ENCODE results near the gene EFS.
A peak's percentile ranks its signal among the peaks of the same experiment; 100 is the strongest.

Gene EFS

DNA sequence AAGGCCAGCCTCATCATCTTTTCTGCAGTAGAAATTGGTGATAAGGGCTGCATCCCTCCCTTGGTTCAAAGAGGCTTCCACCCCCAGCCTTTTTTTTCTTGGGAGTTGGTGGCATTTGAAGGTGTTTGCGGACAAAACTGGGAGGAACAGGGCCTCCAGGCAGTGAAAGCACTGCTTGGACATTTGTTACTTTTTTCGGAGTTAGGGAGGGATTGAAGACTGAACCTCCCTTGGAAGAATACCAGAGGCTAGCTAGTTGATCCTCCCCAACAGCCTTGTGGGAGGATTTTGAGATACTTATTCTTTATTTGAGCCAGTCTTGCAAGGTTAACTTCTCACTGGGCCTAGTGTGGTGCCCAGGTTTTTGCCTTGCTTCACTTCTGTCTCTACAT, 40.5 kb downstream of the EFS start:
- no peak for DNase-seq

- no peak for DNase-seq
Measured at GRCh38 chr14:23323838-23324454, 41.0 kb downstream of the EFS start.

- DNase-seq: no peak
Measured at GRCh38 chr14:23322568-23323517, 42.1 kb downstream of the EFS start.

DNA sequence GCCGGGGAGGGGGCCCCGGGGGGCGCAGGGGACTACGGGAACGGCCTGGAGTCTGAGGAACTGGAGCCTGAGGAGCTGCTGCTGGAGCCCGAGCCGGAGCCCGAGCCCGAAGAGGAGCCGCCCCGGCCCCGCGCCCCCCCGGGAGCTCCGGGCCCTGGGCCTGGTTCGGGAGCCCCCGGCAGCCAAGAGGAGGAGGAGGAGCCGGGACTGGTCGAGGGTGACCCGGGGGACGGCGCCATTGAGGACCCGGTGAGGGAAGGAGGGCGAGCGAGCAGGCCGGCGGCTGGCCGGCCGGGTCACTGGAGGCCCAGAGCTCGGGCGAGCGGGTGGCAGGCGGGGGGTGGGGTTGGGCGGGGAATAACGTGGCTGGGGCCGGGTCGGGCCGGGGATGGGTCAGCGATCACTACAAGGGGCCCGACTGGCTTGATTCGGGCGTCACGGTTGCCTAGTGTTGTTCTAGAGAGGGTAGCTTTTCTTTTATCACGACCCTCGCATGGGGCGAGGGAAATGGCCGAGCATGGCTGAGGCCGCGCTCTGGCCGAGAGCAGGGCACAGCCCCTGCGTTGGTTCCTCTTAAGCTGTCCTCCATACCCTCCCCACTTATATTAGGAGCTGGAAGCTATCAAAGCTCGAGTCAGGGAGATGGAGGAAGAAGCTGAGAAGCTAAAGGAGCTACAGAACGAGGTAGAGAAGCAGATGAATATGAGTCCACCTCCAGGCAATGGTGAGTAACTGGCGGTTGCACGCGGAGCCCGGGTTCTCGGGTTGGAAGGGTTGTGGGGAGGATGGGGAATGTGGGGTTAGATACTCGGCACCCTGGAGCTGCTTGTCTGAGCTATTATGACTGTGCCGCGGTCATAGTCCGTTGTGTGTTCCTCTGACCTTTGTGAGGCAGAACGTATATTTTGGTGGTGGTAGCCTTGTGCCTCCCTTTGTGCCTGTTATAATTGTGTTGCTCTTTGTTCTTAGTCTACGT, 43.1 kb downstream of the EFS start:
- no peak for DNase-seq

DNA sequence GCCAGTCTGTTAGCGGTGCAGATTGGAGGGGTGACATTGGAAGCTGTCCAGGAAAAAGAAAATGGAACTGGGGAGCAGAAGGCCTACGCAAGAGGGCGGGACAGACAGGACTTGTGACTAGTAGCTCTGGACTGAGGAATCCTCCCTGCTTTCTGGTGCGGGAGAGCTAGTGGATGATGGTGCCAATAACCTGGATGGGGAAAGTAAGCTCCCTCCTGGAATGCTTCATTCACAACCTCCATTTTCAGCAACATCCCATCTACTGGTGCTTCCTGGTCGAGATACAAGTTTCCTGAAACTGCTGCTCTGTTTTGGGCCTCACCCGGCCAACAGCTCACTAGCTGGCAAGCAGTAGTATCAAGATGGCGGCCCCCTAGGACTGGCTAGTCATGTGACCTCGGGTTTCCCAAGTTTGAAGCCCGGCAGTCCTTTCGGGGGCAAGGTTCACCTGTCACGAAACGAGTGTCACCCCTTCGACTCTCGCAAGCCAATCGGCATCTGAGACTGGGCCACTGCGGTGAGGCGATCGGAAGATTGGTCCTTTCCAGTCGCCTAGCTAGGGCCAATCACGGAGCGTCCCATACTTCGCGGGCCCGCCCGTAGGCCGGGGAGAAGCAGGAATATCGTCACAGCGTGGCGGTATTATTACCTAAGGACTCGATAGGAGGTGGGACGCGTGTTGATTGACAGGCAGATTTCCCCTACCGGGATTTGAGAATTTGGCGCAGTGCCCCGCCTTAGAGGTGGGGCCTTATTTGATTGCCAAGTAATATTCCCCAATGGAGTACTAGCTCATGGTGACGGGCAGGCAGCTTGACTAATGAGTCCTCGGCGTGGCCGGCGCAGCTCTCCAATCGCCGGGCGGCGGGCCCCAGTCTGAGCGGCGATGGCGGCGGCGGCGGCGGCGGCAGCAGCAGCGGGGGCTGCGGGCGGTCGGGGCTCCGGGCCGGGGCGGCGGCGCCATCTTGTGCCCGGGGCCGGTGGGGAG, 44.1 kb downstream of the EFS start, which contains the start of gene PABPN1:
TSS of gene PABPN1 (plus strand) at position 874 of the 988 bp plus-strand sequence. CDS start at position 887, 13 bp downstream.
- DNase-seq: peak; percentile 99

GRCh38 chr14:23319746-23320583, 45.0 kb downstream of the EFS start:
- DNase-seq: no peak

DNA sequence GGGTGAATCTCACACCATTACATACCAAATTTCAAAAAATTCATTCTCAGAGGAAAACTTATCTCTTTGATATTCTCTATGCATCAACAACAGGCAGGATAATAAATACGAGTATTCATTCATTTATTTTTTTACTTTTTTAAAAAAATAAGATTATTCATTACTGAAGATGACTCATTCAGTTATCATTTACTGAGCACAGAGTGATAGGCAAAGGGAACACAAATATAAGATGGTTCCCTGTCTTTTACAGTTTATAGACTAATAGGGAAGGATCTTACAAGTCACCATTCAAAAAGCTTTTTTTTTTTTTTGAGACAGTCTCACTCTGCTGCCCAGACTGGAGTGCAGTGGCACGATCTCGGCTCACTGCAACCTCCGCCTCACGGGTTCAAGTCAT, 48.7 kb downstream of the EFS start:
- no peak for DNase-seq

GRCh38 chr14:23310546-23310945, 54.4 kb downstream of the EFS start:
- no peak for DNase-seq

GRCh38 chr14:23308721-23309445, 56.1 kb downstream of the EFS start:
- DNase-seq: no peak

DNA sequence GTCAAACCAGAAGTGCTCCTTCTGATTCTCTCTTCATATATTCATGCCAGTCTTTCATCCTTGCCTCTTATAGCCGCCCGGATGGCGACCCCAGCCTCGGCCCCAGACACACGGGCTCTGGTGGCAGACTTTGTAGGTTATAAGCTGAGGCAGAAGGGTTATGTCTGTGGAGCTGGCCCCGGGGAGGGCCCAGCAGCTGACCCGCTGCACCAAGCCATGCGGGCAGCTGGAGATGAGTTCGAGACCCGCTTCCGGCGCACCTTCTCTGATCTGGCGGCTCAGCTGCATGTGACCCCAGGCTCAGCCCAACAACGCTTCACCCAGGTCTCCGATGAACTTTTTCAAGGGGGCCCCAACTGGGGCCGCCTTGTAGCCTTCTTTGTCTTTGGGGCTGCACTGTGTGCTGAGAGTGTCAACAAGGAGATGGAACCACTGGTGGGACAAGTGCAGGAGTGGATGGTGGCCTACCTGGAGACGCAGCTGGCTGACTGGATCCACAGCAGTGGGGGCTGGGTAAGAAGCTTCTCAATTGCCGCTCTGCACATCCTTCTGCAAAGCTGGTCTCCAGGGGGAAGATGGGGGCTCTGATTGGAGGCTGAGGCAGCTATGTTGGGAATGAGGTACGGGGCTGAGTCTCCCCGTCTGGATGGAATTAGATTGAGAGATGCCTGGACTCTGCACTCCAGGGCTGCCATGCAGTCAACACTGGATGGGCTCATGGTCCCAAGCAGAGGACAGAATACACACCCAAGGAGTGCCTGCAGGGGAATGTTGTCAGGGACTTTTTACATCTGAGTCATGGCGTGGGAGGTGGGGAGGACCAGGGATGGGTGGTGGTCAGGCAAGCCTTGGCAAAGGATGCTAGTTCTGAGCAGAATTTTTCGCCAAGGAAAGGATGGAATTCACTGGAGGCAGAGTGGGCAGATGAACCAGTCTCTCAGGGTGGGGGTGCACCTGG, 57.0 kb downstream of the EFS start:
- no peak for DNase-seq

DNA sequence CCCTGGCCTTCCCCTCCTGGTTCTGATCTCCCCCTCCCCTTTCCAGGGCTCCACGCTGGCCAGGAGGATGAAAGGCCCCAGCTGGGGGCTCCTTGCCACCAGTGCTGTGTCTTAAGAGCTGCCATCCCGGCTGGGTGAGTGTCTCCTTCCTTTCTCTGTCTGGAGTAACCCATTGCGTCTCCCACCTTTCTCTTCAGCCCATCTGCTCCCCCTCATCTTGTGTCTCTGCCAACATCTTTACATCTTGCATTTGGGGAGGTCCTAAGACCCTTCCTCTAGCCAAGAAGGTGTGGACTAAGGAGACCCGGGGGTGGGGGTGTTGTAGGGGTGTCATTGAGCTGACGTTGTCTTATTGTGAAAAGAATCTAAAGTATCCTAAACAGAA, 57.8 kb downstream of the EFS start:
- DNase-seq: no peak

DNA sequence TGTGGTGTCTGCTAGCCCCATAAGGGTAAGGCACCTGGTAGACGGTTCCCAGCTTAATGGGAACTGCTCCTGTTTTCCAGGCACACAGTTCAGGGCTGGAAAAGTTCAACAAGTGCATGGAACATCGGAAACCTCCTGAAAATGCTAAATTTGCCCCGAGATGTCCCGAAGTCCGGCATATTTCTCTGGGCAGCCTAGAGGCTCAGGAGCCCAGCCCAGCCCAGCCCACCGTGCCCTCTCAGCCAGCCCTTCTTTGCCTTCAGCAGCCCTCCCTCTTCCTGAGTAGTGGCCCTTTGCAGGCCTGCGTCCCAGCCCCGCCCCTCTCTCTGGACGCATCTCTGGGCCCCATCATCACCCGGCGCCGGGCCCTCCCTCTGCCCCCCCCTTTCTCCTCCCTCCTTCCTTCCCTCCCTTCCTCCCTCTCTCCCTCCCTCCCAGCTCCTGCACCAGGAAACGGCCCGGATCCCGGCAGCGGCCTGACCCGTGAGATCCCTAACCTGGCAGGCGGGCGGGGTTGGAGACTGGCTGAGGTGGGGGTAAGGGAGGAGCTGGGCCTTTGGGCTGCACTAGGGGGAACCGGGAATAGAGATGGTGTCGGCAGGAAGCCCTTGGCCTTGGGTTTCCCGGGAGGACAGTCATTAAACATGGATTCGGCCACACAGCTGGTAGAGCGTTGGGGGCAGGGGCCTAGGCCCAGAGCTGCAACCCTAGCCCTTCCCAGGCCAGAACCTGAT, 58.4 kb downstream of the EFS start, which contains the start of gene BCL2L2:
TSS of gene BCL2L2 (plus strand) at position 422 of the 734 bp plus-strand sequence. CDS start 935 bp downstream, outside the sequence.
- peak; percentile 86 for DNase-seq
